ENCODE results near the gene ARHGEF16. TPM values are rescaled to one million over a fixed set of nuclear protein-coding genes. Genes with fewer than 3 reads are reported as not detected.

Gene ARHGEF16
- total and polyA plus RNA-seq, 8 donors: 14.6 to 149 (median 39.2) TPM

DNA sequence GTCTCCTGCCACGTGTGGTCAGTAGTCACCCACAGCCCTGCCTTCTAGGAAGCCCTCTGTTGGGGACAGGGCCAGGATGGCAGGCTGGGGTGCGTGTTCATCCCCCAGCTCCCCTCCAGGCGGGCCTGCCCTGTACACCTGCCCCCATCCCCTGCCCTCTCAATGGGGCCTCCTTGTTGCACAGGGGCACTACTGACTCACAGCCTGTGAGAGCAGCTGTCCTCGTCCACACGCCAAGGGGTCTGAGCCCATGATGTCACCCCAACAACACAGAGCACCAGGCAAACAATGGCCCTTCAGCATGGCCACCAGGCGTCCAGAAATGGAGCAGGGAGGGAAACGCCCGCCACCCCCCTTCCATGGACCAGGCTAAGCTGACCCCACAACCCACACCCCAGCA lies 64.3 kb downstream of the ARHGEF16 start:
- Histone ChIP-seq H3K36me3 (no peaks in the 10 kb centered on the region), H3K4me1 (peaks cover 0 to 12% (median 0%) of the 10 kb centered on the region in 4 donors), H3K4me3 (no peak overlapping the region), H3K27me3 (no peaks in the 10 kb centered on the region), H3K9me3 (no peaks in the 10 kb centered on the region), H3K27ac (no peak overlapping the region)
- intact Hi-C loops (cut with DNase I; ENCODE audit: low total_unique reads): no loop called here
- no peak for DNase-seq
- 91 to 98% (median 96%) methylated on average over 5 to 8 of the region's 8 CpGs for WGBS, 5 donors
- TF ChIP-seq POLR2AphosphoS5 (IDR thresholded peaks at IDR 0.05) (no peak), POLR2A (IDR thresholded peaks at IDR 0.05) (no peak), EP300 (IDR thresholded peaks at IDR 0.05) (no peak)
- TF ChIP-seq, protein P1, sequence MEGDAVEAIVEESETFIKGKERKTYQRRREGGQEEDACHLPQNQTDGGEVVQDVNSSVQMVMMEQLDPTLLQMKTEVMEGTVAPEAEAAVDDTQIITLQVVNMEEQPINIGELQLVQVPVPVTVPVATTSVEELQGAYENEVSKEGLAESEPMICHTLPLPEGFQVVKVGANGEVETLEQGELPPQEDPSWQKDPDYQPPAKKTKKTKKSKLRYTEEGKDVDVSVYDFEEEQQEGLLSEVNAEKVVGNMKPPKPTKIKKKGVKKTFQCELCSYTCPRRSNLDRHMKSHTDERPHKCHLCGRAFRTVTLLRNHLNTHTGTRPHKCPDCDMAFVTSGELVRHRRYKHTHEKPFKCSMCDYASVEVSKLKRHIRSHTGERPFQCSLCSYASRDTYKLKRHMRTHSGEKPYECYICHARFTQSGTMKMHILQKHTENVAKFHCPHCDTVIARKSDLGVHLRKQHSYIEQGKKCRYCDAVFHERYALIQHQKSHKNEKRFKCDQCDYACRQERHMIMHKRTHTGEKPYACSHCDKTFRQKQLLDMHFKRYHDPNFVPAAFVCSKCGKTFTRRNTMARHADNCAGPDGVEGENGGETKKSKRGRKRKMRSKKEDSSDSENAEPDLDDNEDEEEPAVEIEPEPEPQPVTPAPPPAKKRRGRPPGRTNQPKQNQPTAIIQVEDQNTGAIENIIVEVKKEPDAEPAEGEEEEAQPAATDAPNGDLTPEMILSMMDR (IDR thresholded peaks at IDR 0.05): no peak

DNA sequence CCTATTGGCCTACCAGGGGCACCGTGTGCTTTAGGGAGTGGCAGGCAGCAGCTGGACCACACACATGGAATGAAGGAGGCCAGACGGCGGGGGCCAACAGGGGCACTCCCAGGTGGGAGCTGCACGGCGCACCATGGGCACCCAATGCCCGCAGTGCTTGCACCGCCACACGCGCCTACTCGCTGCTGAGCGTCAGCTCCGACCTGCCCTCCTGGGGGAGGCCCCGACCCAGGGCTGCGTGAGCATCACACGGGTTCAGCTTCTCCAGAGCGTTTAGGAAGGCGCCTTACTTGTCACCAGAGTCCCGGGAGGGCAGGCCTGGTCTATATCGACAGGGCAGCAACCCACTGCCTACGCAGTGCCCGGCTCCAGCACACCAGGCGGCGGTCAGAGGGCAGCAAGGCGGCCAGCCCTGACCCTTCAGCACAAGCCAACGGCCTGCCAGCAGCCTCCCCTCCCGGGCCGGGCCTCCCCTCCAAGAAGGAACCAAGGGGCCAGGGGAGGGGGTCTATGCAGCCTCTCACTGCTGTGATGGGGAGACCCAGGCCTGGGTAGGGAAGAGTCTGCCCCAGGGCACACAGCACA lies 64.9 kb downstream of the ARHGEF16 start:
- no peaks in the 10 kb centered on the region for H3K27me3 ChIP-seq
- TF ChIP-seq POLR2AphosphoS5 (IDR thresholded peaks at IDR 0.05): no peak
- TF ChIP-seq POLR2A (IDR thresholded peaks at IDR 0.05): no peak
- TF ChIP-seq, protein P1 (IDR thresholded peaks at IDR 0.05): no peak
- no peak for TF ChIP-seq EP300 (IDR thresholded peaks at IDR 0.05)
- H3K4me1 ChIP-seq: peaks cover 0 to 12% (median 0%) of the 10 kb centered on the region in 4 donors
- no peak overlapping the region for H3K27ac ChIP-seq
- H3K9me3 ChIP-seq: no peaks in the 10 kb centered on the region
- intact Hi-C loops (cut with DNase I; ENCODE audit: low total_unique reads): no loop called here
- no peaks in the 10 kb centered on the region for H3K36me3 ChIP-seq
- DNase-seq: no peak
- no peak overlapping the region for H3K4me3 ChIP-seq
- WGBS, 5 donors: 50 to 96% (median 93%) methylated on average over 1 to 27 of the region's 27 CpGs

DNA sequence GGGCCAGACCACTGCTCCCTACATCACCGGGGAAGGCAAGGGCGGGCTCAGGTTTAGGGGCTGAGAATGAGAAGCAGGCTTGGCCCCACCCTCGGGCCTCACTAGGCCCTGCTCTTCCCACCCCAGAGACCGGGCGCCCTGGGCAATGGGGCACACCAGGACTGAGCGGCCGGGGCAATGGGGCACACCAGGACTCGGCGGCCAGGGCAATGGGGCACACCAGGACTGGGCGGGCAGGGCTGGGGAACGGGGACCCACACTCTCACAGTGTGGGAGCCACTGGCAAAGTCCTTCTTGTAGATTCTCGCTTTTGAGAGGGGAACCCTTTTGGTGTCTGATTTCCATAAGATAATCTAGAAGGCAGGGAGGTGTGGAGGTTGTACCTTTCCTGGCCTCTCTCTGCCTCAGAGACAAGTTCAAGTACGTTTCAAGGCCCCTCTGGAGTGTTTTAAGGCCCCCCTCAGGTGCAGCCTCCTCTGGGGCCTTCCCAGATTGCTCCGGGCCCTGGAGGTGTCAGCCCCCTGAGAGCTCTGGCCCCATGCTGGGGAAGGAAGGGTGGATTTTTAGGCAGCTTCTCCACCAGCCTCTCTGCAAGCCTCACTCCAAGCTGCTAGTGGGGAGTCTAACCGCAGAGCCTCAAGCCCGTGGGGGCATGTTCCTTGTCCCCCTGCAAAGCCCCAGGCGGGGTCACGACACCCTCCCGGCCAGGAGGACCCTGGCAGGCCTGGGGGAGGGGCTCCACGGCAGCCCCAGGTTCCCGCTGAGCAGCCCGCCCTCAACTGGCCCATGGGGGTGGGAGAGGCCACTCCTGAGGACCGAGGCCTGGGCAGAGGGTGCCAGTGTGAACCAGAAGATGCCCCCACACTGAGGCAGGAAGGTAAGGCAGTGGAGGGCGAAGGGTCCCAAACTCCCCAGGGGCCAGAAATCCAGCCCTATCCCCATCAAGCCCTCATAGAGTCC lies 66.2 kb downstream of the ARHGEF16 start:
- no peak for DNase-seq
- 86 to 92% (median 92%) methylated on average over 13 to 24 of the region's 24 CpGs for WGBS, 5 donors
- intact Hi-C loops (cut with DNase I; ENCODE audit: low total_unique reads): no loop called here

DNA sequence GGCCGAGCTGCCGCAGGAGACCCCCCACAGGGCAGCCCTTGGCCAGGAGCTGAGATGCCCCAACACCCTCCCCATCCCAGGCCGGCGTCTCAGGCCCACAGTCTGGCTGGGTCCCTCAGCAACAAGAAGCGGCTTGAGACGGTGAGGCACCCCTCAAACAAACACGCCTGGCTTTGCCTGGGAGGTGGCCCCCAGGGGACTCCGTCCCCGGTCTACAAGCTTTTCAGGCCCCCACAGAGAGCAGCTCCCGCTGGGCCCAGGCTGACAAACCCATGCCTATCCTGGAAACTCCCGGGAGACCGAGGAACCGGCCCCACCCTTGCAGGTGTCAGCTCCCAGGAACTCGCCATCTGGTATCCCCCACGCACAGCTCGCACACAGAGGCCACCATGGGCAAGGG lies 67.0 kb downstream of the ARHGEF16 start:
- peaks cover 0 to 5% (median 0%) of the 10 kb centered on the region in 4 donors for H3K4me1 ChIP-seq
- no peak for DNase-seq
- TF ChIP-seq, protein P1 (IDR thresholded peaks at IDR 0.05): no peak
- no peak for TF ChIP-seq POLR2A (IDR thresholded peaks at IDR 0.05)
- TF ChIP-seq EP300 (IDR thresholded peaks at IDR 0.05): no peak
- WGBS, 5 donors: 82 to 96% (median 88%) methylated on average over 9 to 16 of the region's 16 CpGs
- intact Hi-C loops (cut with DNase I; ENCODE audit: low total_unique reads): no loop called here
- no peaks in the 10 kb centered on the region for H3K9me3 ChIP-seq
- H3K36me3 ChIP-seq: no peaks in the 10 kb centered on the region
- no peak overlapping the region for H3K27ac ChIP-seq
- no peaks in the 10 kb centered on the region for H3K27me3 ChIP-seq
- H3K4me3 ChIP-seq: no peak overlapping the region

More for the DNA sequence above, 66.2 kb downstream of the ARHGEF16 start:
- Histone ChIP-seq H3K9me3 (no peaks in the 10 kb centered on the region), H3K4me1 (peaks cover 0 to 12% (median 0%) of the 10 kb centered on the region in 4 donors), H3K27me3 (no peaks in the 10 kb centered on the region), H3K4me3 (no peak overlapping the region), H3K36me3 (no peaks in the 10 kb centered on the region), H3K27ac (no peak overlapping the region)
- TF ChIP-seq POLR2A (IDR thresholded peaks at IDR 0.05): no peak
- TF ChIP-seq, protein P1 (IDR thresholded peaks at IDR 0.05): no peak
- TF ChIP-seq EP300 (IDR thresholded peaks at IDR 0.05): no peak
- no peak for TF ChIP-seq POLR2AphosphoS5 (IDR thresholded peaks at IDR 0.05)
